ENCODE results near the gene LRBA.
"Not testable (repeated sequence)": the region's sequence is repeated elsewhere in the genome, so short reads cannot be mapped to it uniquely, and the experiment has no call there.

The LRBA gene

GRCh38 chr4:150562250-150562649 is 452.8 kb downstream of the LRBA start:
- H3K4me2 ChIP-seq (ENCODE audit: insufficient read depth, low read length, poor library complexity, severe bottlenecking): no peak overlapping the region
- H3K4me1 ChIP-seq (ENCODE audit: control insufficient read depth in 2 of 2, insufficient read depth in 1 of 2, low read depth in 1 of 2, low read length in 2 of 2): no peaks in the 10 kb centered on the region
- no peak overlapping the region for H4K8ac ChIP-seq (ENCODE audit: low read depth, low read length)
- DNase-seq (ENCODE audit: low spot score): no peak
- H3K4ac ChIP-seq (ENCODE audit: low read length): no peak overlapping the region
- no peak overlapping the region for H2AFZ ChIP-seq (ENCODE audit: low read length)
- H3K23ac ChIP-seq (ENCODE audit: low read depth, low read length, poor library complexity): no peak overlapping the region
- no peak overlapping the region for H4K91ac ChIP-seq (ENCODE audit: low read depth, low read length, poor library complexity)
- H3K18ac ChIP-seq (ENCODE audit: low read length): no peak overlapping the region
- no peak overlapping the region for H3K14ac ChIP-seq (ENCODE audit: low read length)
- H2BK5ac ChIP-seq (ENCODE audit: low read length): no peak overlapping the region
- H3K9ac ChIP-seq (ENCODE audit: low read depth, low read length, poor library complexity): no peak overlapping the region
- H3K36me3 ChIP-seq (replicated peaks in 1 of 2; ENCODE audit: control insufficient read depth in 2 of 2, insufficient read depth in 2 of 2, low read length in 2 of 2): no peaks in the 10 kb centered on the region
- H3K27ac ChIP-seq (replicated peaks; ENCODE audit: low read length): no peak overlapping the region
- H2BK15ac ChIP-seq (ENCODE audit: low read length): no peak overlapping the region
- no peak overlapping the region for H2AK5ac ChIP-seq (ENCODE audit: low read depth, low read length)
- no peak overlapping the region for H3K4me3 ChIP-seq (ENCODE audit: low read length in 2 of 2)
- no peak overlapping the region for H2BK12ac ChIP-seq (ENCODE audit: low read length)
- no peak overlapping the region for H2BK120ac ChIP-seq (ENCODE audit: low read depth, low read length)
- no CpG with 5 or more reads among the region's 2 CpGs for WGBS, 2 donors (ENCODE audit: extremely low coverage in 2 of 2, insufficient read length in 2 of 2, insufficient replicate concordance in 1 of 2)
- no peaks in the 10 kb centered on the region for H3K79me1 ChIP-seq (ENCODE audit: low read depth, low read length)
- H3K27me3 ChIP-seq (ENCODE audit: control insufficient read depth in 3 of 3, insufficient read depth in 3 of 3, low read depth in 1 of 3, low read length in 3 of 3): no peaks in the 10 kb centered on the region
- H3K9me3 ChIP-seq (replicated peaks in 1 of 2; ENCODE audit: control insufficient read depth in 2 of 2, insufficient read depth in 1 of 2, low read depth in 1 of 2, low read length in 2 of 2): no peaks in the 10 kb centered on the region

- no peak overlapping the region for H3K23ac ChIP-seq (ENCODE audit: low read depth, low read length, poor library complexity)
- no peak overlapping the region for H4K91ac ChIP-seq (ENCODE audit: low read depth, low read length, poor library complexity)
- H3K9me3 ChIP-seq (replicated peaks in 1 of 2; ENCODE audit: control insufficient read depth in 2 of 2, insufficient read depth in 1 of 2, low read depth in 1 of 2, low read length in 2 of 2): no peaks in the 10 kb centered on the region
- H4K8ac ChIP-seq (ENCODE audit: low read depth, low read length): no peak overlapping the region
- no peaks in the 10 kb centered on the region for H3K79me1 ChIP-seq (ENCODE audit: low read depth, low read length)
- H2BK5ac ChIP-seq (ENCODE audit: low read length): no peak overlapping the region
- H3K9ac ChIP-seq (ENCODE audit: low read depth, low read length, poor library complexity): no peak overlapping the region
- H3K4ac ChIP-seq (ENCODE audit: low read length): no peak overlapping the region
- no peak overlapping the region for H2BK15ac ChIP-seq (ENCODE audit: low read length)
- H2AK5ac ChIP-seq (ENCODE audit: low read depth, low read length): no peak overlapping the region
- H3K14ac ChIP-seq (ENCODE audit: low read length): no peak overlapping the region
- no peaks in the 10 kb centered on the region for H3K4me1 ChIP-seq (ENCODE audit: control insufficient read depth in 2 of 2, insufficient read depth in 1 of 2, low read depth in 1 of 2, low read length in 2 of 2)
- H3K27me3 ChIP-seq (ENCODE audit: control insufficient read depth in 3 of 3, insufficient read depth in 3 of 3, low read depth in 1 of 3, low read length in 3 of 3): no peaks in the 10 kb centered on the region
- H3K27ac ChIP-seq (replicated peaks; ENCODE audit: low read length): no peak overlapping the region
- no peak for DNase-seq (ENCODE audit: low spot score)
- H3K36me3 ChIP-seq (replicated peaks in 1 of 2; ENCODE audit: control insufficient read depth in 2 of 2, insufficient read depth in 2 of 2, low read length in 2 of 2): no peaks in the 10 kb centered on the region
- no peak overlapping the region for H2BK12ac ChIP-seq (ENCODE audit: low read length)
- no peak overlapping the region for H3K4me3 ChIP-seq (ENCODE audit: low read length in 2 of 2)
- WGBS, 2 donors (ENCODE audit: extremely low coverage in 2 of 2, insufficient read length in 2 of 2, insufficient replicate concordance in 1 of 2): no CpG with 5 or more reads among the region's 2 CpGs
- no peak overlapping the region for H2BK120ac ChIP-seq (ENCODE audit: low read depth, low read length)
- no peak overlapping the region for H3K4me2 ChIP-seq (ENCODE audit: insufficient read depth, low read length, poor library complexity, severe bottlenecking)
- no peak overlapping the region for H2AFZ ChIP-seq (ENCODE audit: low read length)
- H3K18ac ChIP-seq (ENCODE audit: low read length): no peak overlapping the region
Measured at GRCh38 chr4:150561143-150561737, 453.8 kb downstream of the LRBA start.

GRCh38 chr4:150557811-150558210 is 457.3 kb downstream of the LRBA start:
- H3K14ac ChIP-seq (ENCODE audit: low read length); H3K23ac ChIP-seq (ENCODE audit: low read depth, low read length, poor library complexity); H3K4ac ChIP-seq (ENCODE audit: low read length); H3K27ac ChIP-seq (replicated peaks; ENCODE audit: low read length); H2AK5ac ChIP-seq (ENCODE audit: low read depth, low read length); H2AFZ ChIP-seq (ENCODE audit: low read length); H4K8ac ChIP-seq (ENCODE audit: low read depth, low read length); H3K27me3 ChIP-seq (ENCODE audit: control insufficient read depth in 3 of 3, insufficient read depth in 3 of 3, low read depth in 1 of 3, low read length in 3 of 3); H3K4me3 ChIP-seq (ENCODE audit: low read length in 2 of 2); H2BK120ac ChIP-seq (ENCODE audit: low read depth, low read length); H2BK12ac ChIP-seq (ENCODE audit: low read length); H4K91ac ChIP-seq (ENCODE audit: low read depth, low read length, poor library complexity); H3K4me1 ChIP-seq (ENCODE audit: control insufficient read depth in 2 of 2, insufficient read depth in 1 of 2, low read depth in 1 of 2, low read length in 2 of 2); DNase-seq (ENCODE audit: low spot score); H3K36me3 ChIP-seq (replicated peaks in 1 of 2; ENCODE audit: control insufficient read depth in 2 of 2, insufficient read depth in 2 of 2, low read length in 2 of 2); H3K18ac ChIP-seq (ENCODE audit: low read length); H3K9ac ChIP-seq (ENCODE audit: low read depth, low read length, poor library complexity); H3K79me1 ChIP-seq (ENCODE audit: low read depth, low read length); H3K4me2 ChIP-seq (ENCODE audit: insufficient read depth, low read length, poor library complexity, severe bottlenecking); H2BK15ac ChIP-seq (ENCODE audit: low read length); H2BK5ac ChIP-seq (ENCODE audit: low read length); H3K9me3 ChIP-seq (replicated peaks in 1 of 2; ENCODE audit: control insufficient read depth in 2 of 2, insufficient read depth in 1 of 2, low read depth in 1 of 2, low read length in 2 of 2): not testable (repeated sequence)
- no CpG with 5 or more reads among the region's 3 CpGs for WGBS, 2 donors (ENCODE audit: extremely low coverage in 2 of 2, insufficient read length in 2 of 2, insufficient replicate concordance in 1 of 2)

DNA sequence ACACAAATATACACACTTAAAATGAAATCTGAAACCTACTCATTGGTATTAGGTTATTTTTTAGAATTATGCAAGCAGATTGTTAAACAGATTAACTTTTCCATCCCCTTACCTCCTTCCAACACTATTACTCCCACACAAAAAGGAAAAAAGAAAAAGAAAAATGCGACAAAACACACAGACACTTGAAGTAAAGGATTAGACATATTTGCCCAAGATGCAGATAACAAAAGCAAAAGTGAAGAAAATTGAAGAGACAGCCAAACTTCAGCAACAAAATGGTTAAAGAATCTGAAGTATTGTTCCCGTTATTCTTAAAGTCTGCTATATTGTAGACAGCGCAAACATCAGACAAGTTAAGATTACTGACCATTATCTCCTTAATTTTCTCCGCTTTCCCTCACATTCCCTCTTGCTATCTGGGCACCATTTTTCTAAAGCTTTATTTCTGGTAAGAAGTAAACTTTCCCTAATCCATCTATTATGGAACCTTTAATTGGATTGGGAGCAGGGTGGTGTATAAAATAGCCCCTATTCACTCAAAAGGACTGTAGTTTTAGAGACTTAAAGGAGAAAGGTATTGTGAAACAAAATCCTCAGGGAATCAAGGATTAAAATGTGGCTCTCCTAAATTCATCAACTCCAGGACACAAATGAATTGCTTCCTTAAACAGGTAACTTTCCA is 467.8 kb downstream of the LRBA start:
- DNase-seq (ENCODE audit: low spot score): peak; percentile 45
- Histone ChIP-seq H4K8ac (ENCODE audit: low read depth, low read length) (no peak overlapping the region), H2BK120ac (ENCODE audit: low read depth, low read length) (no peak overlapping the region), H2BK15ac (ENCODE audit: low read length) (no peak overlapping the region), H3K23ac (ENCODE audit: low read depth, low read length, poor library complexity) (no peak overlapping the region), H3K9ac (ENCODE audit: low read depth, low read length, poor library complexity) (no peak overlapping the region), H3K9me3 (replicated peaks in 1 of 2; ENCODE audit: control insufficient read depth in 2 of 2, insufficient read depth in 1 of 2, low read depth in 1 of 2, low read length in 2 of 2) (no peaks in the 10 kb centered on the region), H3K18ac (ENCODE audit: low read length) (no peak overlapping the region), H2BK5ac (ENCODE audit: low read length) (no peak overlapping the region), H3K79me1 (ENCODE audit: low read depth, low read length) (no peaks in the 10 kb centered on the region), H4K91ac (ENCODE audit: low read depth, low read length, poor library complexity) (no peak overlapping the region), H3K4me3 (ENCODE audit: low read length in 2 of 2) (no peak overlapping the region), H3K27me3 (ENCODE audit: control insufficient read depth in 3 of 3, insufficient read depth in 3 of 3, low read depth in 1 of 3, low read length in 3 of 3) (no peaks in the 10 kb centered on the region), H2BK12ac (ENCODE audit: low read length) (no peak overlapping the region), H3K4ac (ENCODE audit: low read length) (no peak overlapping the region), H3K14ac (ENCODE audit: low read length) (no peak overlapping the region), H2AFZ (ENCODE audit: low read length) (peak overlapping the region; percentile 9), H3K4me1 (ENCODE audit: control insufficient read depth in 2 of 2, insufficient read depth in 1 of 2, low read depth in 1 of 2, low read length in 2 of 2) (peaks cover 6 to 7% of the 10 kb centered on the region in 2 donors), H3K27ac (replicated peaks; ENCODE audit: low read length) (peak overlapping the region; percentile 83), H3K36me3 (replicated peaks in 1 of 2; ENCODE audit: control insufficient read depth in 2 of 2, insufficient read depth in 2 of 2, low read length in 2 of 2) (no peaks in the 10 kb centered on the region), H3K4me2 (ENCODE audit: insufficient read depth, low read length, poor library complexity, severe bottlenecking) (no peak overlapping the region), H2AK5ac (ENCODE audit: low read depth, low read length) (no peak overlapping the region)
- WGBS, 2 donors (ENCODE audit: extremely low coverage in 2 of 2, insufficient read length in 2 of 2, insufficient replicate concordance in 1 of 2): no CpG with 5 or more reads among the region's 4 CpGs
